Ureter (tissue), 1 donor: ENCODE data around the gene IGSF11. TPM values are rescaled to one million over a fixed set of nuclear protein-coding genes. Genes with fewer than 3 reads are reported as not detected.
A peak's percentile ranks its signal among the peaks of the same experiment; 100 is the strongest.
"Not testable (repeated sequence)": the region's sequence is repeated elsewhere in the genome, so short reads cannot be mapped to it uniquely, and the experiment has no call there.

Experiments
- DNase-seq: peaks from one replicate; pipeline ENCODE4 v3.0.0-alpha.2; 2020; ENCODE audit warnings: low spot score
- total RNA-seq: library from RNA; stranded (reverse); gene quantifications from one replicate; pipeline ENCODE4 v1.2.4, GENCODE V29; 2023
- donor health status: DM: yes; HTN: yes; CAD: no.

The IGSF11 gene
- total RNA-seq, 1 donor from 2014 or later = 2.0 TPM

GRCh38 chr3:118884748-118885206, 149.9 kb downstream of the IGSF11 start:
- DNase-seq = peak; percentile 68

- DNase-seq = peak; percentile 69
Observed at GRCh38 chr3:118882353-118882947, 152.2 kb downstream of the IGSF11 start.

DNA sequence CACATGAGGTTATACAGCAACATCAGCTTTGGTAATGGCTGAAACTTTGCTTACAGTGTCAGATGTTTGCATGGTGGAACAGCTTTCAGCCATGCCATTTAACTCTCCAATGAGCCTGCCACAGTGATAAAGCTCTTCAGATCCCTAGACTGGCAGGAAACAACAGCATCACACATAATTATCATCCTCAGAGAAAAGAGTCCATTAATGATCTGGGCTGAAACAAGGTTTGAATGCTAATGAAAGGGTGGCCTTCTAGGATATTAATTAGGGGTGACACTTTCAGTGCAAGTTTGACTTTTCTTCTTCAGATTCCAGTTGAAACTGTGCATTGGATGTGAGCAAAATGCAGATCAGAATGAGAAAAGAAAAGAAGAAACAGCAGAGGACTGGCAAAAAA, 166.6 kb downstream of the IGSF11 start:
- DNase-seq = no peak

- DNase-seq = no peak
Observed at GRCh38 chr3:118863731-118864322, 170.8 kb downstream of the IGSF11 start.

GRCh38 chr3:118859950-118860349, 174.7 kb downstream of the IGSF11 start:
- DNase-seq = no peak

GRCh38 chr3:118851466-118852193, 183.0 kb downstream of the IGSF11 start:
- DNase-seq = not testable (repeated sequence)

GRCh38 chr3:118850687-118851086, 184.0 kb downstream of the IGSF11 start:
- DNase-seq = no peak

Other genes starting within 250 kb of the IGSF11 start
- not detected for gene TEX55, start 111.3 kb upstream of the IGSF11 start, total RNA-seq
- 110 TPM for gene UPK1B, start 138.8 kb upstream of the IGSF11 start, total RNA-seq
- gene B4GALT4, start 206.0 kb upstream of the IGSF11 start, total RNA-seq = 55.4 TPM